Measurements from ENCODE around the gene HDAC1. TPM values are rescaled to one million over a fixed set of nuclear protein-coding genes. Genes with fewer than 3 reads are reported as not detected.

The HDAC1 gene
- polyA plus RNA-seq, 1 experiment: 185 TPM

DNA sequence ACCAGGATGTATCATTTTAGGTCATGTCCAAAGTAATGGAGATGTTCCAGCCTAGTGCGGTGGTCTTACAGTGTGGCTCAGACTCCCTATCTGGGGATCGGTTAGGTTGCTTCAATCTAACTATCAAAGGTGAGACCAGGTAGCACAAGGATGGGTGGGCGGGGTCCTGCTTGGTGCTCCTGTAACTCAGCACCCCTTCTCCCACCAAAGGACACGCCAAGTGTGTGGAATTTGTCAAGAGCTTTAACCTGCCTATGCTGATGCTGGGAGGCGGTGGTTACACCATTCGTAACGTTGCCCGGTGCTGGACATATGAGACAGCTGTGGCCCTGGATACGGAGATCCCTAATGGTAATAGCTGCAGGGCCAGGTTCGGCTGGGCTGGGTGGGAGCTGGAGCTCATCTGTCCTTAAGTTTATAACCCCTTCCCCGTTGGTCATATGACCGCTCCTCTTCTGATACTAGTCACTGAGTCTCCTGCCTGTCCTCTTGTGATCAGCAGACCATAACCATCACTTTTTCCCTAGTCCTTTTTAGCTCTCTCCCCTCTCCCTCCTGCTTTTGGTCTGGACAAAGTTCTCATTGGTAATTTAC lies 38.8 kb downstream of the HDAC1 start:
- ChIA-PET CTCF (interaction anchor here (0.9 to 1.5 kb wide), 3 partner anchors 9 to 115 kb away, joined by 3 to 6 read pairs (median 4); no protein-coding TSS in a partner anchor), POLR2A (no interaction called here)
- Histone ChIP-seq H3K27me3 (ENCODE audit: control insufficient read depth, insufficient read depth, low read length) (no peaks in the 10 kb centered on the region), H3K4me3 (ENCODE audit: low read depth, low read length) (no peak overlapping the region), H3K36me3 (ENCODE audit: control insufficient read depth, insufficient read depth, low read length) (peaks cover 27% of the 10 kb centered on the region)
- DNase-seq (ENCODE audit: low read depth): no peak
- no peak for TF ChIP-seq CTCF (IDR thresholded peaks at IDR 0.05; ENCODE audit: insufficient read depth, low read depth, low read length)

DNA sequence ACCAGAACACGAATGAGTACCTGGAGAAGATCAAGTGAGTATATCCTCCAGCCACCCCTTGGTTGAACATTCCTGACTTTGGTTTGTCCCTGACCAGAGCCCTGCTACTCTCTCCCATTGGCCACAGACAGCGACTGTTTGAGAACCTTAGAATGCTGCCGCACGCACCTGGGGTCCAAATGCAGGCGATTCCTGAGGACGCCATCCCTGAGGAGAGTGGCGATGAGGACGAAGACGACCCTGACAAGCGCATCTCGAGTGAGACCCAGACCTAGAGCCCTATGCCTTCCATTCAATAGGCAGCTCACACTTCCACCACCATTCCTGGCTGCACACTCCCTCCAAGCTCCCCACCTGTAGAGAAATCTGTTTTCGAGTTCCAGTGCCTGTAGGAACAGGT lies 39.7 kb downstream of the HDAC1 start:
- POLR2A ChIA-PET: interaction anchor here (0.5 kb wide), 1 partner anchor 904 kb away, joined by 3 read pairs; no protein-coding TSS in a partner anchor
- no peak for DNase-seq (ENCODE audit: low read depth)
- CTCF ChIA-PET: interaction anchor here (0.9 to 1.5 kb wide), 3 partner anchors 10 to 116 kb away, joined by 3 to 6 read pairs (median 4); no protein-coding TSS in a partner anchor
- H3K36me3 ChIP-seq (ENCODE audit: control insufficient read depth, insufficient read depth, low read length): peaks cover 27% of the 10 kb centered on the region
- TF ChIP-seq CTCF (IDR thresholded peaks at IDR 0.05; ENCODE audit: insufficient read depth, low read depth, low read length): no peak
- H3K27me3 ChIP-seq (ENCODE audit: control insufficient read depth, insufficient read depth, low read length): no peaks in the 10 kb centered on the region
- H3K4me3 ChIP-seq (ENCODE audit: low read depth, low read length): no peak overlapping the region

DNA sequence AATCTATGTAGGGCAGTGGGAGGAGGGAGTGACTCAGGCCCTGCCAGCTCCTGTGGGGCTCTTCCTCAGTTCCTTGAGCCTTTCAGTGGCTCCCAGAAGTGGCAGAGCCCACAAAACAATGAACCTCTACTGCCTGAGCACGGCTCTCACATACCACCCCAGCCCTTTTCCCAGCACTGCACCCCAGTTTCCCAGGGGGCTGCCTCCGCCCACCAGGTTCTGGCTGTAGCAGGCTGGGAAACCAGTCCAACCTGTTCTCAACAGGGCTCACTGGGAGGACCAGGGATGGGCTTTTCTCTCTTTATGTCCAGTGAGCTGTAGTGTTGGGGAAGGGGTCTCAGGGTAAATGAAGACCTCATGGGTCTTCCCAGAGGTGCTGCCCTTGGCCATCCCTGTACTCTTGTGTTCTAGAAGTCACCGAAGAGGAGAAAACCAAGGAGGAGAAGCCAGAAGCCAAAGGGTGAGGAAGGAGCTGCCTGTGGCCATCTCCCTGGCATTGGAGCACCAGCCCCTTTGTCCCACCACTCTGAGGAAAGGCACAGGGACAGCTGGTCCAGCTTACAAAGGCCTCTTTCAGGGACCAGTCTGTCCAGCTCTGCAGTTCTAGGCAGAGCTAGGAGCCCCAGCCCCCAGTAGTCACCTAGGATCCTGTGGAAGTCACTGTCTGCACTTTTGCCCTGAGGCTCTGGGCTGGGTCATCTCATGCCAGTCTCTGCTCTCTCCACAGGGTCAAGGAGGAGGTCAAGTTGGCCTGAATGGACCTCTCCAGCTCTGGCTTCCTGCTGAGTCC lies 40.6 kb downstream of the HDAC1 start:
- no peak overlapping the region for H3K4me3 ChIP-seq (ENCODE audit: low read depth, low read length)
- no peak for TF ChIP-seq CTCF (IDR thresholded peaks at IDR 0.05; ENCODE audit: insufficient read depth, low read depth, low read length)
- peaks cover 21% of the 10 kb centered on the region for H3K36me3 ChIP-seq (ENCODE audit: control insufficient read depth, insufficient read depth, low read length)
- no peaks in the 10 kb centered on the region for H3K27me3 ChIP-seq (ENCODE audit: control insufficient read depth, insufficient read depth, low read length)
- DNase-seq (ENCODE audit: low read depth): no peak
- ChIA-PET POLR2A (interaction anchor here (0.5 kb wide), 1 partner anchor 905 kb away, joined by 3 read pairs; no protein-coding TSS in a partner anchor), CTCF (interaction anchor here (0.6 to 2.1 kb wide), 5 partner anchors 8 to 117 kb away, joined by 3 to 5 read pairs (median 3); no protein-coding TSS in a partner anchor)

DNA sequence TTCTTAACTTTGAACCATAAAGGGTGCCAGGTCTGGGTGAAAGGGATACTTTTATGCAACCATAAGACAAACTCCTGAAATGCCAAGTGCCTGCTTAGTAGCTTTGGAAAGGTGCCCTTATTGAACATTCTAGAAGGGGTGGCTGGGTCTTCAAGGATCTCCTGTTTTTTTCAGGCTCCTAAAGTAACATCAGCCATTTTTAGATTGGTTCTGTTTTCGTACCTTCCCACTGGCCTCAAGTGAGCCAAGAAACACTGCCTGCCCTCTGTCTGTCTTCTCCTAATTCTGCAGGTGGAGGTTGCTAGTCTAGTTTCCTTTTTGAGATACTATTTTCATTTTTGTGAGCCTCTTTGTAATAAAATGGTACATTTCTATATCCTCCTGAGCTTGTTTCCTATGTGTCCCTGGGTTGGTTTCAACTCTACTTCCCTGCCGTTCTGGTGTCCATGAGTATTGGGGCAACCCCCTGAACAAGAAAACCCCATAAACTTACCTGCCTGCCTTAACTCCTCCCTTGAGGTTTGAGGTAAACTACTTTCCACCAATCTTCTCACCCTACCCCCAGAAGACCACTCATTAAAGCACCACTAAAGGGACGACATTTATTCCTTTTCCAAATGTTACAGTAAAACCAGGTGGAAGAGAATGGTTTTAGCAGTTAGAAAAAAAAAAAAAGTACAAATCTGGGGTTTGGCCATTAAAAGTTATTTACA lies 41.5 kb downstream of the HDAC1 start:
- POLR2A ChIA-PET: no interaction called here
- CTCF ChIA-PET: interaction anchor here (0.5 to 2.1 kb wide), 7 partner anchors 9 to 313 kb away, joined by 3 to 5 read pairs (median 3); no protein-coding TSS in a partner anchor
- no peak for TF ChIP-seq CTCF (IDR thresholded peaks at IDR 0.05; ENCODE audit: insufficient read depth, low read depth, low read length)
- DNase-seq (ENCODE audit: low read depth): no peak
- Histone ChIP-seq H3K4me3 (ENCODE audit: low read depth, low read length) (no peak overlapping the region), H3K27me3 (ENCODE audit: control insufficient read depth, insufficient read depth, low read length) (no peaks in the 10 kb centered on the region), H3K36me3 (ENCODE audit: control insufficient read depth, insufficient read depth, low read length) (peaks cover 17% of the 10 kb centered on the region)
